Measurements from ENCODE around the gene GART.

DNA sequence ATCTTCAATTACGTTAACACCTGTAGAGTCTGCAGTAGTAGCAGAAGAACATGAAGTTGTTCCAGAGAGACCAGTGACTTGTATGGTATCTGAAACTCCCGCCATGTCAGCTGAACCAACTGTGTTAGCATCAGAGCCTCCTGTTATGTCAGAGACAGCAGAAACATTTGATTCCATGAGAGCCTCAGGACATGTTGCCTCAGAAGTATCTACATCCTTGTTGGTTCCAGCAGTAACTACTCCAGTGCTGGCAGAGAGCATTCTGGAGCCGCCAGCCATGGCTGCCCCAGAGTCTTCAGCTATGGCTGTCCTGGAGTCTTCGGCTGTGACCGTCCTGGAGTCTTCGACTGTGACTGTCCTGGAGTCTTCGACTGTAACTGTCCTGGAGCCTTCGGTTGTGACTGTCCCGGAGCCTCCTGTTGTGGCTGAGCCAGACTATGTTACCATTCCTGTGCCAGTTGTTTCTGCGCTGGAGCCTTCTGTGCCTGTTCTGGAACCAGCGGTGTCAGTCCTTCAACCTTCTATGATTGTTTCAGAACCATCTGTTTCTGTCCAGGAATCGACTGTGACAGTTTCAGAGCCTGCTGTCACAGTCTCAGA lies 11.2 kb upstream of the GART start:
- TF ChIP-seq, protein P1, sequence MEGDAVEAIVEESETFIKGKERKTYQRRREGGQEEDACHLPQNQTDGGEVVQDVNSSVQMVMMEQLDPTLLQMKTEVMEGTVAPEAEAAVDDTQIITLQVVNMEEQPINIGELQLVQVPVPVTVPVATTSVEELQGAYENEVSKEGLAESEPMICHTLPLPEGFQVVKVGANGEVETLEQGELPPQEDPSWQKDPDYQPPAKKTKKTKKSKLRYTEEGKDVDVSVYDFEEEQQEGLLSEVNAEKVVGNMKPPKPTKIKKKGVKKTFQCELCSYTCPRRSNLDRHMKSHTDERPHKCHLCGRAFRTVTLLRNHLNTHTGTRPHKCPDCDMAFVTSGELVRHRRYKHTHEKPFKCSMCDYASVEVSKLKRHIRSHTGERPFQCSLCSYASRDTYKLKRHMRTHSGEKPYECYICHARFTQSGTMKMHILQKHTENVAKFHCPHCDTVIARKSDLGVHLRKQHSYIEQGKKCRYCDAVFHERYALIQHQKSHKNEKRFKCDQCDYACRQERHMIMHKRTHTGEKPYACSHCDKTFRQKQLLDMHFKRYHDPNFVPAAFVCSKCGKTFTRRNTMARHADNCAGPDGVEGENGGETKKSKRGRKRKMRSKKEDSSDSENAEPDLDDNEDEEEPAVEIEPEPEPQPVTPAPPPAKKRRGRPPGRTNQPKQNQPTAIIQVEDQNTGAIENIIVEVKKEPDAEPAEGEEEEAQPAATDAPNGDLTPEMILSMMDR (IDR thresholded peaks at IDR 0.05): no peak
- no peak for TF ChIP-seq POLR2A (IDR thresholded peaks at IDR 0.05)
